ENCODE data around the gene DST. TPM values are rescaled to one million over a fixed set of nuclear protein-coding genes. Genes with fewer than 3 reads are reported as not detected.

Gene DST
- total RNA-seq, 1 experiment from 2014 or later: 132 TPM

- ChIA-PET POLR2A (no interaction called here), CTCF (no interaction called here)
- no peak overlapping the region for H3K27ac Mint-ChIP-seq
- ATAC-seq: no peak
- no peaks in the 10 kb centered on the region for H3K4me1 Mint-ChIP-seq
- no peaks in the 10 kb centered on the region for H3K36me3 Mint-ChIP-seq
- DNase-seq (ENCODE audit: low spot score): no peak
- peaks cover 4% of the 10 kb centered on the region; the same call in 1 of the 2 replicates for H3K9me3 Mint-ChIP-seq
- no peaks in the 10 kb centered on the region for H3K27me3 Mint-ChIP-seq (ENCODE audit: low read depth)
- no peak overlapping the region for H3K4me3 Mint-ChIP-seq
- TF ChIP-seq ERG (CRISPR knock-in tag; IDR thresholded peaks at IDR 0.05) (no peak), TCF7 (CRISPR knock-in tag; IDR thresholded peaks at IDR 0.05; ENCODE audit: low read depth) (no peak), IRF2 (CRISPR knock-in tag; IDR thresholded peaks at IDR 0.05; ENCODE audit: borderline replicate concordance, low read depth) (no peak), GABPB1 (CRISPR knock-in tag; IDR thresholded peaks at IDR 0.05) (no peak), SMAD4 (CRISPR knock-in tag; IDR thresholded peaks at IDR 0.05) (no peak), ZNF512 (CRISPR knock-in tag; IDR thresholded peaks at IDR 0.05; ENCODE audit: borderline replicate concordance) (no peak), NFATC4 (CRISPR knock-in tag; IDR thresholded peaks at IDR 0.05) (no peak), EMX1 (CRISPR knock-in tag; IDR thresholded peaks at IDR 0.05) (no peak), E2F4 (CRISPR knock-in tag; IDR thresholded peaks at IDR 0.05; ENCODE audit: borderline replicate concordance, low read depth) (no peak), TEAD1 (CRISPR knock-in tag; IDR thresholded peaks at IDR 0.05) (no peak), PRDM15 (CRISPR knock-in tag; IDR thresholded peaks at IDR 0.05) (no peak), PRRX2 (CRISPR knock-in tag; IDR thresholded peaks at IDR 0.05) (no peak), TEAD4 (CRISPR knock-in tag; IDR thresholded peaks at IDR 0.05) (no peak), IRF1 (CRISPR knock-in tag; IDR thresholded peaks at IDR 0.05) (no peak), OVOL2 (CRISPR knock-in tag; IDR thresholded peaks at IDR 0.05; ENCODE audit: borderline replicate concordance) (no peak), TP53 (CRISPR knock-in tag; IDR thresholded peaks at IDR 0.05) (no peak)
Measured at GRCh38 chr6:56419191-56419590, 223.5 kb downstream of the DST start.

- POLR2A ChIA-PET: no interaction called here
- Mint-ChIP-seq H3K27ac (no peak overlapping the region), H3K36me3 (no peaks in the 10 kb centered on the region), H3K9me3 (peaks cover 4% of the 10 kb centered on the region; the same call in 1 of the 2 replicates), H3K4me3 (no peak overlapping the region), H3K27me3 (ENCODE audit: low read depth) (no peaks in the 10 kb centered on the region), H3K4me1 (no peaks in the 10 kb centered on the region)
- CTCF ChIA-PET: interaction anchor here (0.6 kb wide), 1 partner anchor 16 kb away, joined by 3 read pairs; no protein-coding TSS in a partner anchor
- ATAC-seq (no peak), DNase-seq (ENCODE audit: low spot score) (no peak)
- no peak for TF ChIP-seq TP53 (CRISPR knock-in tag; IDR thresholded peaks at IDR 0.05)
Measured at GRCh38 chr6:56417823-56418222, 224.9 kb downstream of the DST start.

Data from WTC11 (cell line).